ENCODE measurements around the gene MMP28. TPM values are rescaled to one million over a fixed set of nuclear protein-coding genes. Genes with fewer than 3 reads are reported as not detected.

The MMP28 gene
- total RNA-seq, 1 experiment from 2014 or later = not detected

DNA sequence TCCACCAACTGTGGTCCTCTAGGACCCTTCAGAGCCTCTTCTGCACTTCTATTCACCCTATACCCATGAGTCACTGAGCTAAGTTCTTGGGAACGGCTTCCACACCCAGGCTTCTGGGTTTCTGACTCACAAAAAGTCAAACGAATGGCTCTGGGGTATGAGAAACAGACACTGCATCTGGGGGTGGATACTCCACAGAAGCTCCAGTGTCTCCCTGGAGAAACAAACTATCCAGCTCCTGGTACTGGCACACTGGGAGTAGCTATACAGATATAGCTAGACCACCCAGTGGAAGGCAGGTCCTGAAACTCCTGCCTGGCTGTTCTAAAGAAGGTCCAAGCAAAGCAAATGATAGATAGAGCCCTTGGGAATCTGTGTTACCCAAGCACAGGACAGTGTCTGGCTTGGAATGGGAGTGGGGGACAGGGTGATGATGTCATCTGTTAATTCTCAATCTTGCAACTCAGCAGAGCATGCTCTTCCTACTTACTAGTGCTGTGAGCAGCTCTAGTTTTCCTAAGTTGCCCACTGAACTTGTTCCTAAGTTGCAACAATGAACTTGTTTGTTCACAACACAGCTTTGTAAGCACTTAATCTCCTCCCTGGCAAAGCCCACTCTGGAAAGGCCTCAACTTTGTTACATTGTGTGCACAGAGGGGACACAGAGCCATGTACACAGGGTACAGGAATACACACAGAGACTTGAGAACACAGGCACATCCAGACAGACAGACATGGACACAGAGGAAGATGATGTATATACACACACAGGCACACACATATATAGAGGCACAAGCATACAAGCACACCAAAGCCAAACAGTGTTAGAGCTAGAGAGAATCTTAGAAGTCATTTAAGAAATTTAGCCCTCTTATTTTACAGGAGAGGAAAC lies 6.7 kb downstream of the MMP28 start:
- CTCF ChIA-PET = interaction anchor here (0.9 to 1.0 kb wide), 2 partner anchors 9 to 19 kb away, joined by 3 read pairs; no protein-coding TSS in a partner anchor
- no peak overlapping the region for H3K4me3 Mint-ChIP-seq (ENCODE audit: low read depth, unreplicated experiment)
- DNase-seq = no peak
- no peaks in the 10 kb centered on the region for H3K36me3 Mint-ChIP-seq (ENCODE audit: insufficient read depth, unreplicated experiment)
- TF ChIP-seq, protein P1, sequence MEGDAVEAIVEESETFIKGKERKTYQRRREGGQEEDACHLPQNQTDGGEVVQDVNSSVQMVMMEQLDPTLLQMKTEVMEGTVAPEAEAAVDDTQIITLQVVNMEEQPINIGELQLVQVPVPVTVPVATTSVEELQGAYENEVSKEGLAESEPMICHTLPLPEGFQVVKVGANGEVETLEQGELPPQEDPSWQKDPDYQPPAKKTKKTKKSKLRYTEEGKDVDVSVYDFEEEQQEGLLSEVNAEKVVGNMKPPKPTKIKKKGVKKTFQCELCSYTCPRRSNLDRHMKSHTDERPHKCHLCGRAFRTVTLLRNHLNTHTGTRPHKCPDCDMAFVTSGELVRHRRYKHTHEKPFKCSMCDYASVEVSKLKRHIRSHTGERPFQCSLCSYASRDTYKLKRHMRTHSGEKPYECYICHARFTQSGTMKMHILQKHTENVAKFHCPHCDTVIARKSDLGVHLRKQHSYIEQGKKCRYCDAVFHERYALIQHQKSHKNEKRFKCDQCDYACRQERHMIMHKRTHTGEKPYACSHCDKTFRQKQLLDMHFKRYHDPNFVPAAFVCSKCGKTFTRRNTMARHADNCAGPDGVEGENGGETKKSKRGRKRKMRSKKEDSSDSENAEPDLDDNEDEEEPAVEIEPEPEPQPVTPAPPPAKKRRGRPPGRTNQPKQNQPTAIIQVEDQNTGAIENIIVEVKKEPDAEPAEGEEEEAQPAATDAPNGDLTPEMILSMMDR (IDR thresholded peaks at IDR 0.05; ENCODE audit: unreplicated experiment) = no peak
- peaks cover 12% of the 10 kb centered on the region for H3K4me1 Mint-ChIP-seq (ENCODE audit: low read depth, unreplicated experiment)
- H3K27me3 Mint-ChIP-seq (ENCODE audit: unreplicated experiment) = peaks cover 23% of the 10 kb centered on the region
- intact Hi-C loops (cut with micrococcal nuclease; ENCODE audit: unreplicated experiment) = no loop called here
- no peaks in the 10 kb centered on the region for H3K9me3 Mint-ChIP-seq (ENCODE audit: low read depth, unreplicated experiment)
- BruUV-seq (replicated peaks) = no TSS peak
- no peak overlapping the region for H3K27ac Mint-ChIP-seq (ENCODE audit: unreplicated experiment)

DNA sequence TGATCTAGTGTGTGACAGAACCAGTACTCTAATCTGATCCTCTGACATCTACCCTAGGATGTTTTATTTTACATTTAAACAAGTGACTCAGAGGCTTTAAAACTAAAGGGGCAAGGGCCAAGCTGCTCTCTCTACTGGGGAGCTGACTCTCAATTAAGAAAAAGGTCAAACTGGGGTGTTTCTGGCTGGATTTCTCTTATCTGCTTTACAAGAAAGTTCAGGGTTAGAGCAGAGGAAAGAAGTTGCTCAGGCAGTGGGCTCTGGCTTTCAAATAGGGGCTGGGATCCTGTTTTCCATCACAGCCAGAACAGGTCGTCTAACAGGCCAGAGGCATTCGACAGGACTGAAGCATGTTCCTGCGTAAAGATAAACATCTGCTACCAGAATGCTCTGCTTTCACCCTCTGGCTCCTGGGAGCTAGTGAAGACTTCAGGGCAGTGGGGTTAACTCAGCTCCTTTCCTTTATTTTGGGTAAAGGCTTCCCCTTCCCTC lies 8.5 kb downstream of the MMP28 start:
- Mint-ChIP-seq H3K27ac (ENCODE audit: unreplicated experiment) (no peak overlapping the region), H3K9me3 (ENCODE audit: low read depth, unreplicated experiment) (no peaks in the 10 kb centered on the region), H3K4me3 (ENCODE audit: low read depth, unreplicated experiment) (no peak overlapping the region), H3K27me3 (ENCODE audit: unreplicated experiment) (peaks cover 5% of the 10 kb centered on the region), H3K36me3 (ENCODE audit: insufficient read depth, unreplicated experiment) (no peaks in the 10 kb centered on the region), H3K4me1 (ENCODE audit: low read depth, unreplicated experiment) (peaks cover 12% of the 10 kb centered on the region)
- DNase-seq = no peak
- CTCF ChIA-PET = interaction anchor here (1.0 kb wide), 1 partner anchor 23 kb away, joined by 3 read pairs; no protein-coding TSS in a partner anchor
- TF ChIP-seq, protein P1 (IDR thresholded peaks at IDR 0.05; ENCODE audit: unreplicated experiment) = no peak
- BruUV-seq (replicated peaks) = no TSS peak
- intact Hi-C loops (cut with micrococcal nuclease; ENCODE audit: unreplicated experiment) = no loop called here

DNA sequence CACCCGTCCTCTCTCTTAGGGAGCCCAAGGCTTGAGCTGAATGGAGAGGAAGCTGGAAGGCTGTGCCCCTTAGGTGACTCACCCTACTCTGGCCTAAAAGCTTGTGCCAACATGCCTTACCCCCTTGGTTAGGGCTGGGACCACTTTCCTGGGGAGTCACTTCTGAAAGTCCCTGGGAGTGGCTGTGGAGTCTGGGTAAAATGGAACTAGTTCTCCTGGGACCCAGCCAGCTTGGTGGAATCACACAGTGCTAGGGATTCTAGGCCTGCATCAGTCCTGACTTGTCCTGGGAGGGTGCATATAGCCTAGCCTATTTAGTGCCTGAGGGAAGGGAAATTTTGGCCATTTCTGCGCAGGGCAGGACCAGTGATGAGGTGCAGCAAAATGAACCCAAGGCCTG lies 10.5 kb downstream of the MMP28 start:
- intact Hi-C loops (cut with micrococcal nuclease; ENCODE audit: unreplicated experiment) = no loop called here
- no peaks in the 10 kb centered on the region for H3K9me3 Mint-ChIP-seq (ENCODE audit: low read depth, unreplicated experiment)
- H3K4me3 Mint-ChIP-seq (ENCODE audit: low read depth, unreplicated experiment) = no peak overlapping the region
- no TSS peak for BruUV-seq (replicated peaks)
- no peak overlapping the region for H3K27ac Mint-ChIP-seq (ENCODE audit: unreplicated experiment)
- H3K36me3 Mint-ChIP-seq (ENCODE audit: insufficient read depth, unreplicated experiment) = no peaks in the 10 kb centered on the region
- no peak for DNase-seq
- CTCF ChIA-PET = no interaction called here
- no peaks in the 10 kb centered on the region for H3K27me3 Mint-ChIP-seq (ENCODE audit: unreplicated experiment)
- TF ChIP-seq, protein P1 (IDR thresholded peaks at IDR 0.05; ENCODE audit: unreplicated experiment) = no peak
- peaks cover 12% of the 10 kb centered on the region for H3K4me1 Mint-ChIP-seq (ENCODE audit: low read depth, unreplicated experiment)

DNA sequence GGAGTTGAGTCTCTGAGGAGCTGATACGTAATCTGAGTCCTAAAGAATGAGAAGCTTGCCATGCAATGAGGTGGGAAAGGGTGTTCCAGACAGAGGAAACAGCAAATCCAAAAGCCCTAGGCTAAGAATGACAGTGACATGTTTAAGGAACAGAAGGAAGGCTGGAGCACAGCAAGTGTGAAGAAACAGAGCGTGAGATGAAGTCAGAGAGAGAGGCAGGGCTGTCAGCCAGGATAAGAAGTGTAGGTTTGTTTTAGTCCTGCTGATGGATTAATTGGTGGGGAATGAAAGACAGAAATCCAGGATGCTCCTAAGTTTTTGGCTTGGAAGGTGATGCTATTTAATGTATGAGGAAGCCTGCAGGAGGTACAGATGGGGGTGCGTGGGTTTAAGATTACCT lies 14.5 kb downstream of the MMP28 start:
- no peak for DNase-seq
- no peaks in the 10 kb centered on the region for H3K36me3 Mint-ChIP-seq (ENCODE audit: insufficient read depth, unreplicated experiment)
- CTCF ChIA-PET = no interaction called here
- no peaks in the 10 kb centered on the region for H3K4me1 Mint-ChIP-seq (ENCODE audit: low read depth, unreplicated experiment)
- no peaks in the 10 kb centered on the region for H3K9me3 Mint-ChIP-seq (ENCODE audit: low read depth, unreplicated experiment)
- no TSS peak for BruUV-seq (replicated peaks)
- TF ChIP-seq, protein P1 (IDR thresholded peaks at IDR 0.05; ENCODE audit: unreplicated experiment) = no peak
- no peak overlapping the region for H3K27ac Mint-ChIP-seq (ENCODE audit: unreplicated experiment)
- intact Hi-C loops (cut with micrococcal nuclease; ENCODE audit: unreplicated experiment) = no loop called here
- no peak overlapping the region for H3K4me3 Mint-ChIP-seq (ENCODE audit: low read depth, unreplicated experiment)
- no peaks in the 10 kb centered on the region for H3K27me3 Mint-ChIP-seq (ENCODE audit: unreplicated experiment)
